GM21381 (cell line): ENCODE measurements around the gene TICRR.

Experiments used
- ATAC-seq: cut with Tn5 transposase; IDR thresholded peaks from one replicate; pipeline ENCODE4 v1.9.1; 2021; ENCODE audit warnings: mild to moderate bottlenecking, moderate library complexity; ENCODE audit not compliant: unreplicated experiment

Gene TICRR

GRCh38 chr15:89627256-89627970 is 52.1 kb downstream of the TICRR start:
- ATAC-seq: no peak

GRCh38 chr15:89628301-89628700 is 53.0 kb downstream of the TICRR start:
- no peak for ATAC-seq

- ATAC-seq: no peak
Measured at GRCh38 chr15:89628806-89629715, 53.8 kb downstream of the TICRR start.

GRCh38 chr15:89629829-89630228 is 54.6 kb downstream of the TICRR start:
- ATAC-seq: no peak

- ATAC-seq: no peak
Measured at GRCh38 chr15:89630260-89630659, 55.0 kb downstream of the TICRR start.

- ATAC-seq: no peak
Measured at GRCh38 chr15:89630974-89631901, 56.0 kb downstream of the TICRR start.

- ATAC-seq: no peak
Measured at GRCh38 chr15:89631902-89632264, 56.6 kb downstream of the TICRR start.

- ATAC-seq: no peak
Measured at GRCh38 chr15:89632563-89633430, 57.5 kb downstream of the TICRR start.

GRCh38 chr15:89633585-89633984 is 58.3 kb downstream of the TICRR start:
- ATAC-seq: no peak

GRCh38 chr15:89640245-89640644 is 65.0 kb downstream of the TICRR start:
- ATAC-seq: no peak

- ATAC-seq: no peak
Measured at GRCh38 chr15:89641053-89641452, 65.8 kb downstream of the TICRR start.

- ATAC-seq: no peak
Measured at GRCh38 chr15:89642106-89642505, 66.8 kb downstream of the TICRR start.

GRCh38 chr15:89645680-89646079 is 70.4 kb downstream of the TICRR start:
- no peak for ATAC-seq

- ATAC-seq: no peak
Measured at GRCh38 chr15:89646416-89647141, 71.3 kb downstream of the TICRR start.

GRCh38 chr15:89647191-89647851 is 72.1 kb downstream of the TICRR start:
- ATAC-seq: no peak

GRCh38 chr15:89648106-89649012 is 73.1 kb downstream of the TICRR start:
- no peak for ATAC-seq

- no peak for ATAC-seq
Measured at GRCh38 chr15:89649013-89649625, 73.8 kb downstream of the TICRR start.
